CD4-positive, alpha-beta T cell (primary cell): ENCODE measurements around the gene TBP. TPM values are rescaled to one million over a fixed set of nuclear protein-coding genes. Genes with fewer than 3 reads are reported as not detected.
"Not testable (repeated sequence)": the region's sequence is repeated elsewhere in the genome, so short reads cannot be mapped to it uniquely, and the experiment has no call there.

Source experiments
- ATAC-seq: fragments of 200-7000 bp; cut with Tn5 transposase; one replicate; pipeline ENCODE4 v1.10.0; 2022; ENCODE audit warnings: mild to moderate bottlenecking; ENCODE audit not compliant: poor library complexity
- CTCF ChIA-PET: fragments of 350-600 bp; sonication (Branson Sonifier 250); formaldehyde crosslinking; loops from one replicate; lab custom pipeline; 2021; ENCODE audit warnings: antibody characterized with exemption, inconsistent platforms; lab: Charles Lee
- POLR2A ChIA-PET: fragments of 350-600 bp; sonication (Branson Sonifier 250); formaldehyde crosslinking; loops from one replicate; lab custom pipeline; 2021; ENCODE audit warnings: antibody characterized with exemption, inconsistent platforms; lab: Charles Lee
- DNase-seq, 14 experiments: peaks; one replicate each; pipeline ENCODE4 v3.0.0-alpha.2; 2013 to 2020; ENCODE audit warnings: mixed read lengths in 2 of 14
- H3K27ac ChIP-seq, 2 donors: one replicate each; pipeline versions ENCODE4 v1.5.1 to v1.7.0; 2013; ENCODE audit warnings: low read length in 2 of 2, low read depth in 1 of 2, mild to moderate bottlenecking in 1 of 2
- H3K27me3 ChIP-seq, 2 experiments: 1 replicate in 1 of 2; 2 replicates in 1 of 2; pipeline versions ENCODE4 v1.6.1 to v1.7.0; 2013; ENCODE audit warnings: low read length in 2 of 2, control low read depth in 1 of 2, mild to moderate bottlenecking in 1 of 2, moderate library complexity in 1 of 2; ENCODE audit not compliant: insufficient read depth in 2 of 2, control insufficient read depth in 1 of 2
- H3K36me3 ChIP-seq: one replicate; pipeline ENCODE4 v1.6.1; 2013; ENCODE audit warnings: low read length, control low read depth; ENCODE audit not compliant: insufficient read depth
- H3K4me1 ChIP-seq: one replicate; pipeline ENCODE4 v1.6.1; 2013; ENCODE audit warnings: low read length, control low read depth; ENCODE audit not compliant: insufficient read depth
- H3K4me3 ChIP-seq: one replicate; pipeline ENCODE4 v1.5.1; 2013; ENCODE audit warnings: mild to moderate bottlenecking, low read length, moderate library complexity
- H3K9me3 ChIP-seq, 2 experiments: 1 replicate in 1 of 2; 2 replicates in 1 of 2; pipeline versions ENCODE4 v1.6.1 to v1.7.0; 2013; ENCODE audit warnings: low read length in 2 of 2, mild to moderate bottlenecking in 2 of 2, control low read depth in 1 of 2, moderate library complexity in 1 of 2; ENCODE audit not compliant: control insufficient read depth in 1 of 2, insufficient read depth in 1 of 2
- H3K27ac Mint-ChIP-seq: one replicate; pipeline ENCODE4 v1.8.0; 2020; ENCODE audit warnings: mixed read lengths
- H3K27me3 Mint-ChIP-seq: one replicate; pipeline ENCODE4 v1.8.0; 2021; ENCODE audit warnings: mixed read lengths
- H3K36me3 Mint-ChIP-seq: one replicate; pipeline ENCODE4 v1.8.0; 2021; ENCODE audit warnings: low read depth, mixed read lengths
- H3K4me1 Mint-ChIP-seq: one replicate; pipeline ENCODE4 v1.8.0; 2021; ENCODE audit warnings: low read depth, mixed read lengths
- H3K4me3 Mint-ChIP-seq: one replicate; pipeline ENCODE4 v1.8.0; 2020; ENCODE audit warnings: mild to moderate bottlenecking, mixed read lengths
- H3K9me3 Mint-ChIP-seq: one replicate; pipeline ENCODE4 v1.8.0; 2020; ENCODE audit warnings: mixed read lengths
- CTCF ChIP-seq: fragments of 200-600 bp; IDR thresholded peaks from one replicate; pipeline ENCODE4 v1.8.0; 2022; ENCODE audit warnings: antibody characterized with exemption, mild to moderate bottlenecking
- intact Hi-C, 2 experiments: fragments of 100-400 bp; cut with DNase I in 1 of 2; cut with micrococcal nuclease in 1 of 2; formaldehyde crosslinking; loops; one replicate each; pipeline versions ENCODE4 v1.15.1 to v1.9.0; 2023 to 2025; cut with DNase I, micrococcal nuclease
- total RNA-seq, 174 experiments: library from RNA in 2 of 174; stranded (reverse) in 2 of 174; gene quantifications; one replicate each; pipeline ENCODE4 v1.2.3 and lab custom pipeline; 2021 to 2026

The TBP gene
- total RNA-seq, 2 experiments from 2014 or later = 12.6 to 14.1 TPM

DNA sequence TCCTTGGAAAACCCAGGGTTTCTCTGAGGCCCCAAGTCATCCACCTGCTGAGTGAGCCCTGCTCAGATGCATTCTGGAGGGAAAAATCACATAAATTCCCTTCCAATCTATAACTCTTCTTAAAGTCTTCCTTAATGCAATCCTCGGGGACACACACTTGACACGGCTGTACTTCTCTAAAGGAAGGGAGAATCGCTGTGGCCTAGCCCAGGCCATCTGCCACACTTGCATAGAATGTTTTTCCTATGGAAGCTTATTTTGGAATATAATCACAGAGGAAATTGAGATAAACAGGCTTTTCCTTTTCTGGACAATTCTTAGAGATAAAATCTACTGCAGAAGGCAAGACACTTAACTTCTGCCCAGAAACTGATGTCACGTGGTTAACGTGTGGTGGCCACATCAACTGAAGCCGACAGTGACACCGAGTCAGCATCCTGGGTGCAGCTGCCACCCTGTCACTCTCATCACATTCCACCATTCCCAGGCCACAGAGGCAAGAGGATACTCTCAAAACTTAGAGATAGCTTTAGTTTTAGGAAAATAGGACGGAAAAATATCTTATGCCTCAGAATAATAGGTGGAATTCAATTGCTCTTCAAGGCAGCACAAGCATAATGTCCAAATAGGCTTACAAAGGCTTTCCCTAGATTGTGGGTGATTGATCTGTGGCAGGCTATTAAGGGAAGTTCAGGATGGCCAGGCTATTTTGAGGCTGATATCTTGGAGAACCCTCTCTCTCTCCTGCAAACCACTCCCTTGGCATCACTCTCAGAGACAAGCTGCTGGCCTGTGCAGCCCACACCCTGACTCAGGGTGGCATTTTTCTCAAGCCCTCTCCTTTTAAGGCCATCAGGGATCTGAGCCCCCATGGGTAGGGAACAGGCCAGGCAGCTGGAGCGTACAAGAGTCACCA lies 30.7 kb upstream of the TBP start:
- Mint-ChIP-seq H3K36me3 (no peaks in the 10 kb centered on the region), H3K9me3 (no peaks in the 10 kb centered on the region), H3K4me1 (no peaks in the 10 kb centered on the region), H3K4me3 (no peak overlapping the region), H3K27ac (no peak overlapping the region), H3K27me3 (peaks cover 10% of the 10 kb centered on the region)
- no peaks in the 10 kb centered on the region for H3K4me1 ChIP-seq
- ATAC-seq = no peak
- H3K27me3 ChIP-seq = no peaks in the 10 kb centered on the region
- DNase-seq = peak in 1 of 14 experiments; percentile 28
- H3K36me3 ChIP-seq = no peaks in the 10 kb centered on the region
- intact Hi-C loops = no loop called here
- ChIA-PET POLR2A (no interaction called here), CTCF (no interaction called here)
- no peaks in the 10 kb centered on the region for H3K9me3 ChIP-seq
- H3K4me3 ChIP-seq = no peak overlapping the region
- no peak for TF ChIP-seq CTCF
- H3K27ac ChIP-seq = no peak overlapping the region

DNA sequence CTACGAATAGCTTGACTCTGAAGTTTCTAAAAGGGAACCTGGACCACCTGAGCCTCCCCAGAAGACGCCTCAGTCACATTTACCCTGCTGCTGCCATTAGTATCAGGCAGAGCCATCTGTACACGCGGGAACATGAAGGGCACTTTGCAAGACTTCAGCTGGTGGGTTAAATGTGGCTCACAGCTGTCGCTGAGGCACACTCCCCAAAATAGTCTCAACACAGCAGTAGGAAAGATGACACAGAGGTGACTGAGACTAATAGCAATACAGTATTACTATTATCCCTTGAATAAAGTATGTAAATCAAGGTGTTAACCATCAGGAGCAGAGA lies 30.0 kb upstream of the TBP start:
- CTCF ChIA-PET = no interaction called here
- Mint-ChIP-seq H3K4me1 (no peaks in the 10 kb centered on the region), H3K36me3 (no peaks in the 10 kb centered on the region), H3K4me3 (no peak overlapping the region), H3K27me3 (peaks cover 4% of the 10 kb centered on the region), H3K9me3 (no peaks in the 10 kb centered on the region), H3K27ac (no peak overlapping the region)
- no peak for DNase-seq
- POLR2A ChIA-PET = no interaction called here
- Histone ChIP-seq H3K36me3 (no peaks in the 10 kb centered on the region), H3K9me3 (no peaks in the 10 kb centered on the region), H3K4me1 (no peaks in the 10 kb centered on the region), H3K27ac (no peak overlapping the region), H3K27me3 (no peaks in the 10 kb centered on the region), H3K4me3 (no peak overlapping the region)
- no peak for TF ChIP-seq CTCF
- ATAC-seq = no peak
- intact Hi-C loops = no loop called here

DNA sequence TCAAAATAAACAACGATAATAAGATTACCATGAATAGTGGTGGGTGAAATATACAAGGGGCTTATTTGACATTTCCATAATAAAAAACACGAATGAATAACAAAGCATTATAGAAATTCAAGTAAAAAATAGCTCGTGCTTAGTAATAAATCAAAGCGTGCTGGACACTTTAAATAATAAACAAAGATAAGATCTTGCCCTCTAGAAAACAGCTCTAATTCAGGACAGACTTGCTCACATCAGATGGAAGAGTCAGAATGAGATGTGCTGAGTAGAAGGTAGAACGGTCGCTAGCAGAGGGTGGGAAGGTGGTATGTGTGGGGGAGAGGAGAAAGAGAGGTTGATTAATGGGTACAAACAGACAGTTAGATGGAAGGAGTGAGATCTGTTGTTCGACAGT lies 28.4 kb upstream of the TBP start:
- no peaks in the 10 kb centered on the region for H3K4me1 ChIP-seq
- Mint-ChIP-seq H3K36me3 (no peaks in the 10 kb centered on the region), H3K4me1 (peaks cover 5% of the 10 kb centered on the region), H3K4me3 (no peak overlapping the region), H3K9me3 (no peaks in the 10 kb centered on the region), H3K27me3 (no peaks in the 10 kb centered on the region), H3K27ac (no peak overlapping the region)
- intact Hi-C loops = loop anchor here in 1 of 2 experiments (5.0 kb wide), 2 partner anchors 158 to 1628 kb away; no protein-coding TSS in a partner anchor
- no peak for TF ChIP-seq CTCF
- no peak overlapping the region for H3K4me3 ChIP-seq
- ChIA-PET POLR2A (no interaction called here), CTCF (interaction anchor here (0.9 to 1.0 kb wide), 2 partner anchors 9 to 16 kb away, joined by 3 to 4 read pairs; no protein-coding TSS in a partner anchor)
- ATAC-seq (no peak), DNase-seq (no peak)
- H3K9me3 ChIP-seq = no peaks in the 10 kb centered on the region
- H3K27me3 ChIP-seq = no peaks in the 10 kb centered on the region
- H3K27ac ChIP-seq = no peak overlapping the region
- H3K36me3 ChIP-seq = no peaks in the 10 kb centered on the region

- intact Hi-C loops = loop anchor here in 1 of 2 experiments (5.0 kb wide), 2 partner anchors 161 to 1631 kb away; no protein-coding TSS in a partner anchor
- H3K36me3 ChIP-seq, ATAC-seq, DNase-seq, H3K9me3 Mint-ChIP-seq, H3K4me1 ChIP-seq, H3K4me3 Mint-ChIP-seq, H3K4me3 ChIP-seq, H3K4me1 Mint-ChIP-seq, H3K27ac ChIP-seq, H3K27ac Mint-ChIP-seq, H3K27me3 ChIP-seq, H3K36me3 Mint-ChIP-seq, H3K9me3 ChIP-seq, POLR2A ChIA-PET, H3K27me3 Mint-ChIP-seq: not testable (repeated sequence)
- CTCF ChIA-PET = interaction anchor here (1.1 to 2.1 kb wide), 2 partner anchors 696 to 1633 kb away, joined by 3 to 7 read pairs; no protein-coding TSS in a partner anchor
These were observed 26.2 kb upstream of the TBP start for GRCh38 chr6:170527995-170528394.
